ENCODE results near the gene TARBP2. TPM values are rescaled to one million over a fixed set of nuclear protein-coding genes. Genes with fewer than 3 reads are reported as not detected.
"Not testable (repeated sequence)": the region's sequence is repeated elsewhere in the genome, so short reads cannot be mapped to it uniquely, and the experiment has no call there.

Gene TARBP2
- total and polyA plus RNA-seq, 9 donors, result 9.8 to 25.6 (median 20.6) TPM

DNA sequence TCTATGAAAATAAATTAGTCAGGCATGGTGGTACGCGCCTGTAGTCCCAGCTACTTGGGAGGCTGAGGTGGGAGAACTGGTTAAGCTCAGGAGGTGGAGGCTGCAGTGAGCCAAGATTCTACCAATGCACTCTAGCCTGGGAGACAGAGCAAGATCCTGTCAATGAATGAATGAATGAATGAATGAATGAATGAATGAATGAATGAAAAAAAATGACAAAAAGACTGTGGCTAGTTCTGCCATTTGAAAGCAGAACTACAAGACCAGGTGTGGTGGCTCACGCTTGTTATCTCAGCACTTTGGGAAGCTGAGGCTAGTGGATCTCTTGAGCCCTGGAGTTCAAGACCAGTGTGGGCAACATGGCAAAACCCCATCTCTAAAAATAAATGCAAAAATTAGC, 38.4 kb downstream of the TARBP2 start:
- TF ChIP-seq, protein P1, sequence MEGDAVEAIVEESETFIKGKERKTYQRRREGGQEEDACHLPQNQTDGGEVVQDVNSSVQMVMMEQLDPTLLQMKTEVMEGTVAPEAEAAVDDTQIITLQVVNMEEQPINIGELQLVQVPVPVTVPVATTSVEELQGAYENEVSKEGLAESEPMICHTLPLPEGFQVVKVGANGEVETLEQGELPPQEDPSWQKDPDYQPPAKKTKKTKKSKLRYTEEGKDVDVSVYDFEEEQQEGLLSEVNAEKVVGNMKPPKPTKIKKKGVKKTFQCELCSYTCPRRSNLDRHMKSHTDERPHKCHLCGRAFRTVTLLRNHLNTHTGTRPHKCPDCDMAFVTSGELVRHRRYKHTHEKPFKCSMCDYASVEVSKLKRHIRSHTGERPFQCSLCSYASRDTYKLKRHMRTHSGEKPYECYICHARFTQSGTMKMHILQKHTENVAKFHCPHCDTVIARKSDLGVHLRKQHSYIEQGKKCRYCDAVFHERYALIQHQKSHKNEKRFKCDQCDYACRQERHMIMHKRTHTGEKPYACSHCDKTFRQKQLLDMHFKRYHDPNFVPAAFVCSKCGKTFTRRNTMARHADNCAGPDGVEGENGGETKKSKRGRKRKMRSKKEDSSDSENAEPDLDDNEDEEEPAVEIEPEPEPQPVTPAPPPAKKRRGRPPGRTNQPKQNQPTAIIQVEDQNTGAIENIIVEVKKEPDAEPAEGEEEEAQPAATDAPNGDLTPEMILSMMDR (IDR thresholded peaks at IDR 0.05), result no peak
- TF ChIP-seq EP300 (IDR thresholded peaks at IDR 0.05), result no peak
- no peak for TF ChIP-seq POLR2A (IDR thresholded peaks at IDR 0.05)
- no peak for DNase-seq
- peak overlapping the region in 1 of 2 donors; percentile 72 for H3K27ac ChIP-seq
- intact Hi-C loops (cut with DNase I), result loop anchor here in 1 of 4 donors (2.0 kb wide), 1 partner anchor 135 kb away; no protein-coding TSS in a partner anchor
- H3K4me3 ChIP-seq, result no peak overlapping the region
- H3K27me3 ChIP-seq, result no peaks in the 10 kb centered on the region
- no peaks in the 10 kb centered on the region for H3K36me3 ChIP-seq
- 97 to 99% (median 98%) methylated on average over 3 of the region's 3 CpGs for WGBS, 3 donors
- peaks cover 6% of the 10 kb centered on the region for H3K4me1 ChIP-seq (ENCODE audit: insufficient read depth)
- H3K9me3 ChIP-seq, result no peaks in the 10 kb centered on the region

DNA sequence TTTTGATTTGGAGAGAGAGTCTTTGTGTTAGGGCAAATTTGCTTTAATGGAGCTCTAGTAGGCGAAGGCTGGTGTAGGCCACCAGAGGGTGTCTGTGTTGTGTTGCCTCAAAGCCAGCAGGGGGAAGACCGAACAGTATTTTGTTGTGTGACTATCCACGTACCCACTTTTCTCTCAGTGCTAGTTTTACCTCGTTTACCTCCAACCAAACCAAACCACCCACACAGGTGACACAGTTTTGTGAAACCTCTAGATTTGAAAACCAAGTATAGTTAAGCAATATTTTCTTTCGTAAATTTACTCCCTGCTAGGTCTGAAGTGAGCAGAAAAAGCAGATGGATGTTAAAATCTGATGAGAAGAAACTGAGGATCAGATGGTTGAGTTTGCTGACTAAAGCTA, 42.5 kb downstream of the TARBP2 start:
- TF ChIP-seq EP300 (IDR thresholded peaks at IDR 0.05), result no peak
- TF ChIP-seq, protein P1 (IDR thresholded peaks at IDR 0.05), result peak; percentile 50 to 93 (median 81)
- no peak for TF ChIP-seq POLR2A (IDR thresholded peaks at IDR 0.05)
- 17 to 20% (median 19%) methylated on average over 5 of the region's 5 CpGs for WGBS, 3 donors
- intact Hi-C loops (cut with DNase I), result loop anchor here (1.0 to 10.0 kb wide), 4 partner anchors 133 to 201 kb away; partner anchors contain the start of gene ATP5MC2 (in 2 of the 4)
- H3K4me1 ChIP-seq (ENCODE audit: insufficient read depth), result peaks cover 5% of the 10 kb centered on the region
- H3K36me3 ChIP-seq, result no peaks in the 10 kb centered on the region
- peak; percentile 53 to 66 (median 61) for DNase-seq
- H3K27me3 ChIP-seq, result no peaks in the 10 kb centered on the region
- H3K27ac ChIP-seq, result peak overlapping the region in 1 of 2 donors; percentile 59
- H3K4me3 ChIP-seq, result no peak overlapping the region
- H3K9me3 ChIP-seq, result no peaks in the 10 kb centered on the region

DNA sequence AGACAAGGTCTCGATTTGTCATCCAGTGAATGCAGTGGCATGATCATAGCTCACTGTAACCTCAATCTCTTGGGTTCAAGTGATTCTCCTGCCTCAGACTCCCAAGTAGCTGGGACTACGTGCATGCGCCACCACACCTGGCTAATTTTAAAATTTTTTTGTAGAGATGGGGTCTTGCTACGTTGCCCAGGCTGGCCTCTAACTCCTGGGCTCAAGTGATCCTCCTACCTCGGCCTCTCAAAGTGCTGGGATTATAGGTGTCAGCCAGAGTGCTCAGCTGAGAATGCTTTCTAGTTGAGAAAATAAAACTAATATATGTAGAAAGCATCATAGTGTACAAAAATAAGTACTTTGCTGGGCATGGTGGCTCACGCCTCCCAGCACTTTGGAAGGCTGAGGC, 47.3 kb downstream of the TARBP2 start:
- intact Hi-C loops (cut with DNase I), result loop anchor here in 3 of 4 donors (10.0 kb wide), 1 partner anchor 196 kb away; no protein-coding TSS in a partner anchor
- not testable (repeated sequence) for H3K9me3 ChIP-seq; H3K4me3 ChIP-seq; H3K4me1 ChIP-seq (ENCODE audit: insufficient read depth); DNase-seq; H3K27ac ChIP-seq; H3K36me3 ChIP-seq; H3K27me3 ChIP-seq
- WGBS, 3 donors, result 95% methylated on average over 6 of the region's 6 CpGs

DNA sequence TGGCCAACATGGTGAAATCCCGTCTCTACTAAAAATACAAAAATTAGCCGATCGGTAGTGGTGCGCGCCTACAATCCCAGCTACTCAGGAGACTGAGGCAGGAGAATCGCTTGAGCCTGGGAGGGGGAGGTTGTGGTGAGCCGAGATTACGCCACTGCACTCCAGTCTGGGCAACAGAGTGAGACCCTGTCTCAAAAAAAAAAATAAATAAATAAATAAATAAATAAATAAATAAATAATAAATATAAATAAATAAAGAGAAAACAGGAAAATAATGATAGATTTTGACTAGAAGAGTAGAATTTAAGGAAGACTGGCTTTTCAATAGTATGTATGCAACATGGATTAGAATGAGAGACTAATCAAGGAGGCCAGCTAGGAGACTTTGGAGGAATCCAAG, 49.0 kb downstream of the TARBP2 start:
- intact Hi-C loops (cut with DNase I); H3K36me3 ChIP-seq; H3K4me3 ChIP-seq; H3K9me3 ChIP-seq; H3K27me3 ChIP-seq; DNase-seq; H3K4me1 ChIP-seq (ENCODE audit: insufficient read depth); H3K27ac ChIP-seq: not testable (repeated sequence)
- 96 to 99% (median 98%) methylated on average over 8 of the region's 8 CpGs for WGBS, 3 donors

DNA sequence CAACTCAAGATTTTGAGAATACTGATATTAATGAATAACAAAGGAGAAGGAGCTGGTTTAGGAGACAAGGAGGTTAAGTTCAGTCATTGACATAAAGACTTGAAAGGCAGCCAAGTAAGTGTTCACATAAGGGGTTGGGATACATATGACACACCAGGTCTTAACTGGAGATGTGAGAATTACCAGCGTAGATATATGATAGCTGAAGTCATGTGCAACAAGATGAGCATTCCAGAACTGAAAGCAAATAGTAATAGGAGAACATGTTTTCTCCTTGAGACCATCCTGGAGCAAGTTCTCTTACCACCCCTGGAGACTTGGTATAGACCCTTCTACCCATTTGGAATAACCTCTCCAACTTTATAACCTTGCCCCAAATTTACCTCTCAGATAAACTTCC, 49.5 kb downstream of the TARBP2 start:
- H3K27me3 ChIP-seq, result no peaks in the 10 kb centered on the region
- no peaks in the 10 kb centered on the region for H3K9me3 ChIP-seq
- peaks cover 2% of the 10 kb centered on the region for H3K4me1 ChIP-seq (ENCODE audit: insufficient read depth)
- H3K4me3 ChIP-seq, result no peak overlapping the region
- DNase-seq, result no peak
- TF ChIP-seq, protein P1 (IDR thresholded peaks at IDR 0.05), result no peak
- intact Hi-C loops (cut with DNase I), result no loop called here
- H3K27ac ChIP-seq, result no peak overlapping the region
- H3K36me3 ChIP-seq, result no peaks in the 10 kb centered on the region
- WGBS, 3 donors, result 87 to 100% (median 98%) methylated on average over 1 of the region's 1 CpG
